Lower leg skin (tissue), 4 donors: ENCODE measurements around the gene GPR61. TPM values are rescaled to one million over a fixed set of nuclear protein-coding genes. Genes with fewer than 3 reads are reported as not detected.

Source experiments
- DNase-seq, 2 donors: peaks; one replicate each; pipeline ENCODE4 v3.0.0-alpha.2; 2019; ENCODE audit warnings: low spot score in 2 of 2
- H3K4me3 ChIP-seq: fragments of 200-600 bp; sonication (generic); 2 replicates; pipeline ENCODE4 v1.5.1; 2017; ENCODE audit warnings: mild to moderate bottlenecking, low read depth; ENCODE audit not compliant: poor library complexity, severe bottlenecking
- CTCF ChIP-seq, 3 donors: fragments of 450-650 bp; IDR thresholded peaks; one replicate each; pipeline ENCODE4 v1.5.1; 2016; ENCODE audit warnings: antibody characterized with exemption in 3 of 3, mild to moderate bottlenecking in 3 of 3, moderate library complexity in 2 of 3
- POLR2A ChIP-seq, 2 donors: fragments of 450-650 bp; IDR thresholded peaks; one replicate each; pipeline ENCODE4 v1.6.1; 2016 to 2017; ENCODE audit warnings: antibody characterized with exemption in 2 of 2, mild to moderate bottlenecking in 1 of 2, moderate library complexity in 1 of 2
- WGBS, 2 donors: methylation state at CpG; one replicate each; pipeline ENCODE4 v1.1.5; 2018; 5-methylcytosine and 5-hydroxymethylcytosine counted together
- intact Hi-C: fragments of 100-400 bp; cut with DNase I; formaldehyde crosslinking; loops from one replicate; pipeline ENCODE4 v1.15.0; 2023; ENCODE audit warnings: low total_unique reads
- total RNA-seq, 4 donors: library from RNA; depleted of rRNA; stranded (reverse); fragments of >200 nt; gene quantifications; one replicate each; pipeline ENCODE4 v1.1.0, GENCODE V29; 2016

Gene GPR61
- total RNA-seq, 4 donors from 2014 or later: 1.0 TPM; not detected in 3

GRCh38 chr1:109534307-109534858 is 5.3 kb upstream of the GPR61 start:
- TF ChIP-seq POLR2A (IDR thresholded peaks at IDR 0.05): no peak
- TF ChIP-seq CTCF (IDR thresholded peaks at IDR 0.05): no peak
- H3K4me3 ChIP-seq: no peak overlapping the region
- WGBS, 2 donors: 89 to 97% methylated on average over 1 of the region's 1 CpG
- no peak for DNase-seq
- intact Hi-C loops: no loop called here

GRCh38 chr1:109535481-109535880 is 4.2 kb upstream of the GPR61 start:
- intact Hi-C loops: no loop called here
- DNase-seq: no peak
- WGBS, 2 donors: 60 to 66% methylated on average over 4 of the region's 4 CpGs
- H3K4me3 ChIP-seq: no peak overlapping the region
- TF ChIP-seq POLR2A (IDR thresholded peaks at IDR 0.05) (no peak), CTCF (IDR thresholded peaks at IDR 0.05) (no peak)

- DNase-seq: no peak
- intact Hi-C loops: no loop called here
- 60 to 65% methylated on average over 4 of the region's 5 CpGs for WGBS, 2 donors
- no peak for TF ChIP-seq CTCF (IDR thresholded peaks at IDR 0.05)
- no peak for TF ChIP-seq POLR2A (IDR thresholded peaks at IDR 0.05)
- no peak overlapping the region for H3K4me3 ChIP-seq
These were observed 3.6 kb upstream of the GPR61 start for GRCh38 chr1:109535971-109536491.

- no peak for TF ChIP-seq CTCF (IDR thresholded peaks at IDR 0.05)
- TF ChIP-seq POLR2A (IDR thresholded peaks at IDR 0.05): no peak
- WGBS, 2 donors: 81 to 84% methylated on average over 9 of the region's 9 CpGs
- intact Hi-C loops: no loop called here
- DNase-seq: no peak
- H3K4me3 ChIP-seq: no peak overlapping the region
These were observed 2.1 kb upstream of the GPR61 start for GRCh38 chr1:109537450-109538178.

- no peak for TF ChIP-seq CTCF (IDR thresholded peaks at IDR 0.05)
- TF ChIP-seq POLR2A (IDR thresholded peaks at IDR 0.05): no peak
- intact Hi-C loops: no loop called here
- no peak for DNase-seq
These were observed 681 bp upstream of the GPR61 start for GRCh38 chr1:109538827-109539555.

More at GRCh38 chr1:109538827-109539555, 681 bp upstream of the GPR61 start:
- 89 to 93% methylated on average over 9 of the region's 9 CpGs for WGBS, 2 donors
- no peak overlapping the region for H3K4me3 ChIP-seq
